A549 (cell line): Measurements from ENCODE around the gene PSG6. TPM values are rescaled to one million over a fixed set of nuclear protein-coding genes. Genes with fewer than 3 reads are reported as not detected.
"Not testable (repeated sequence)": the region's sequence is repeated elsewhere in the genome, so short reads cannot be mapped to it uniquely, and the experiment has no call there.

Experiments
- ATAC-seq, 2 experiments: fragments of 200-7000 bp in 1 of 2; fragments of >200 bp in 1 of 2; cut with Nextera tagmentation in 1 of 2; cut with Tn5 transposase in 1 of 2; 3 replicates each; pipeline versions ENCODE4 v1.8.0 to v1.9.1; 2018 to 2020; ENCODE audit warnings: mild to moderate bottlenecking in 1 of 2, moderate library complexity in 1 of 2
- CTCF ChIA-PET: fragments of 300-600 bp; sonication (Branson Sonifier 250); formaldehyde crosslinking; extraction: SDS; loops from one replicate; lab custom pipeline; 2021; ENCODE audit warnings: antibody characterized with exemption, inconsistent platforms; lab: Yijun Ruan, JAX
- POLR2A ChIA-PET: fragments of 350-600 bp; formaldehyde crosslinking; extraction: SDS; loops from one replicate; lab custom pipeline; 2021; ENCODE audit warnings: antibody characterized with exemption, inconsistent platforms; lab: Yijun Ruan, JAX
- DNase-seq, 2 experiments: peaks; one replicate each; pipeline versions ENCODE4 v3.0.0 to v3.0.0-alpha.2; 2011 to 2016; ENCODE audit warnings: low read depth in 1 of 2, low spot score in 1 of 2
- FAIRE-seq: peaks from 2 replicates; lab custom pipeline; 2011; peaks lifted over from hg19 to GRCh38; lab: Jason Lieb, UNC
- H3K27ac ChIP-seq, 2 experiments: fragments of >200 bp; sonication (Bioruptor Twin); formaldehyde crosslinking; 3 replicates each; pipeline ENCODE4 v1.5.1; 2016 to 2017
- H3K4me1 ChIP-seq: fragments of >200 bp; sonication (Bioruptor Twin); formaldehyde crosslinking; 3 replicates; pipeline ENCODE4 v1.6.1; 2016
- H3K4me2 ChIP-seq: fragments of >200 bp; sonication (Bioruptor Twin); formaldehyde crosslinking; 3 replicates; pipeline ENCODE4 v1.6.1; 2016
- H3K4me3 ChIP-seq: fragments of >200 bp; sonication (Bioruptor Twin); formaldehyde crosslinking; 3 replicates; pipeline ENCODE4 v1.5.1; 2016
- H3K9me3 ChIP-seq: fragments of >200 bp; sonication (Bioruptor Twin); formaldehyde crosslinking; 3 replicates; pipeline ENCODE4 v1.6.1; 2016
- CEBPB ChIP-seq, 2 experiments: fragments of >200 bp in 1 of 2; sonication (Bioruptor Twin) in 1 of 2; formaldehyde crosslinking in 1 of 2; IDR thresholded peaks; 2 replicates each; pipeline ENCODE4 v1.6.1; 2012 to 2016
- EP300 ChIP-seq, 2 experiments: fragments of >200 bp; sonication (Bioruptor Twin); formaldehyde crosslinking; IDR thresholded peaks; 2 replicates in 1 of 2; 3 replicates in 1 of 2; pipeline ENCODE4 v1.6.1; 2016 to 2017
- FOSL2 ChIP-seq, 2 experiments: fragments of 450-650 bp in 1 of 2; fragments of >200 bp in 1 of 2; sonication (Bioruptor Twin) in 1 of 2; formaldehyde crosslinking; IDR thresholded peaks; 2 replicates each; pipeline versions ENCODE4 v1.5.0 to v1.6.1; 2016 to 2020; ENCODE audit warnings: mild to moderate bottlenecking in 1 of 2, moderate library complexity in 1 of 2
- GATA3 ChIP-seq: IDR thresholded peaks from 2 replicates; pipeline ENCODE4 v1.6.1; 2012; ENCODE audit warnings: borderline replicate concordance
- HOXB5 ChIP-seq: fragments of 250-450 bp; sonication (Bioruptor Pico); IDR thresholded peaks from 2 replicates; pipeline ENCODE4 v1.5.0; 2020; ENCODE audit warnings: mild to moderate bottlenecking, moderate library complexity
- JUN ChIP-seq, 2 experiments: fragments of >200 bp; sonication (Bioruptor Twin); formaldehyde crosslinking; IDR thresholded peaks; 2 replicates in 1 of 2; 3 replicates in 1 of 2; pipeline ENCODE4 v1.6.1; 2016 to 2017
- JUNB ChIP-seq: fragments of >200 bp; sonication (Bioruptor Twin); formaldehyde crosslinking; IDR thresholded peaks from 2 replicates; pipeline ENCODE4 v1.6.1; 2016
- MAFK ChIP-seq: fragments of 450-650 bp; IDR thresholded peaks from 2 replicates; pipeline ENCODE4 v1.6.1; 2014; ENCODE audit not compliant: partially characterized antibody
- MYC ChIP-seq: IDR thresholded peaks from 2 replicates; pipeline ENCODE4 v1.6.1; 2012; ENCODE audit warnings: mild to moderate bottlenecking, inconsistent platforms, low read length, improper control_type of control experiment, borderline replicate concordance
- RAD21 ChIP-seq, 2 experiments: fragments of >200 bp in 1 of 2; sonication (Bioruptor Twin) in 1 of 2; formaldehyde crosslinking in 1 of 2; IDR thresholded peaks in 1 of 2; conservative IDR thresholded peaks in 1 of 2; 2 replicates in 1 of 2; 3 replicates in 1 of 2; pipeline ENCODE4 v1.6.1; 2012 to 2018; ENCODE audit warnings: inconsistent platforms in 1 of 2
- WGBS: methylation state at CpG from one replicate; pipeline ENCODE4 v1.1.6; 2017; ENCODE audit errors: missing lambda C conversion rate; 5-methylcytosine and 5-hydroxymethylcytosine counted together
- polyA plus RNA-seq, 4 experiments: library from polyadenylated mRNA; depleted of rRNA in 3 of 4; stranded (reverse); fragments of >200 nt; fragmentation: RNase III in 1 of 4; extraction: RNeasy Plus Mini Kit Qiagen cat#74134 plus additional on column Dnase treatment in 1 of 4; gene quantifications; 2 replicates in 3 of 4; 3 replicates in 1 of 4; pipeline ENCODE4 v1.2.3, GENCODE V29; 2011 to 2017
- TF ChIP-seq, protein P1 (sequence below): IDR thresholded peaks from 2 replicates; pipeline ENCODE4 v1.6.1; 2012
- TF ChIP-seq, protein P2 (sequence below): IDR thresholded peaks from 2 replicates; pipeline ENCODE4 v1.6.1; 2012

Gene PSG6
- polyA plus RNA-seq, 2 of the 4 experiments (the other 2 are of a cell fraction) = 0.05 TPM; not detected in 1

DNA sequence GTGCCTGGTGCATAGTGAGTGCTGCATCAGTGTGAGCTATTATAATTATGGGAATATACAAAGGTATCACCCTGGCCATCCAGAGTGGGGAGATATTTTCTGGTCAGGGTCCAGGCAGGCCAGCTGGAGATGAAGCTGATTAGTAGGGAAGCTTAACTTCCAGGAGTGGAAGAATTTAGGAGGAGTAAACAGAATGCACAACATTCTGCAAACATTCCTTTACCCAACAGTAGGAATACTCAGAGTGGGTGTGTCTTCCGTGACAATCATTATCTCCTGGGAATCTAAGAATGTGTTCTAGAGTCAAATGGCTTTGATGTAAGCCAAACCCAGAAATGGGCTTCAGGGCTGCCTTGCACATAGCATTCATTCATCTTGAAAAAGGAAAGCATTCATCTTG lies 19.0 kb downstream of the PSG6 start:
- POLR2A ChIA-PET; H3K4me3 ChIP-seq; ATAC-seq; FAIRE-seq; TF ChIP-seq FOSL2 (IDR thresholded peaks at IDR 0.05): not testable (repeated sequence)
- Histone ChIP-seq H3K4me2 (peak overlapping the region; percentile 53), H3K4me1 (peaks cover 36% of the 10 kb centered on the region), H3K27ac (peak overlapping the region; percentile 71 to 84), H3K9me3 (peaks cover 26% of the 10 kb centered on the region)
- DNase-seq = peak in 1 of 2 experiments; percentile 81
- WGBS = 0% methylated on average over 1 of the region's 1 CpG
- CTCF ChIA-PET = interaction anchor here (0.9 to 2.1 kb wide), 5 partner anchors 11 to 332 kb away, joined by 3 to 6 read pairs (median 4); no protein-coding TSS in a partner anchor
- TF ChIP-seq MYC (0 out of 2 replicates have a peak, but pooled peaks have one; percentile 33), JUN (IDR thresholded peaks at IDR 0.05) (peak; percentile 30 to 47; a peak in 1 of 5 replicates), CEBPB (IDR thresholded peaks at IDR 0.05) (peak in 1 of 2 experiments; percentile 76; a peak in 2 of 4 replicates), JUNB (0 out of 2 replicates have a peak, but pooled peaks have one; percentile 23), HOXB5 (CRISPR knock-in tag) (peak; percentile 61; the same call in 1 of the 2 replicates), GATA3 (peak; percentile 98), RAD21 (conservative IDR thresholded peaks at IDR 0.05 in 1 of 2, IDR thresholded peaks at IDR 0.05 in 1 of 2) (peak; percentile 5 to 35; a peak in 2 of 5 replicates), EP300 (IDR thresholded peaks at IDR 0.05) (peak; percentile 68 to 81; a peak in 4 of 5 replicates), FOSL2 (CRISPR knock-in tag; IDR thresholded peaks at IDR 0.05) (peak; percentile 77)
- TF ChIP-seq, protein P1, sequence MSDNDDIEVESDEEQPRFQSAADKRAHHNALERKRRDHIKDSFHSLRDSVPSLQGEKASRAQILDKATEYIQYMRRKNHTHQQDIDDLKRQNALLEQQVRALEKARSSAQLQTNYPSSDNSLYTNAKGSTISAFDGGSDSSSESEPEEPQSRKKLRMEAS = 0 out of 2 replicates have a peak, but pooled peaks have one; percentile 37
- TF ChIP-seq, protein P2, sequence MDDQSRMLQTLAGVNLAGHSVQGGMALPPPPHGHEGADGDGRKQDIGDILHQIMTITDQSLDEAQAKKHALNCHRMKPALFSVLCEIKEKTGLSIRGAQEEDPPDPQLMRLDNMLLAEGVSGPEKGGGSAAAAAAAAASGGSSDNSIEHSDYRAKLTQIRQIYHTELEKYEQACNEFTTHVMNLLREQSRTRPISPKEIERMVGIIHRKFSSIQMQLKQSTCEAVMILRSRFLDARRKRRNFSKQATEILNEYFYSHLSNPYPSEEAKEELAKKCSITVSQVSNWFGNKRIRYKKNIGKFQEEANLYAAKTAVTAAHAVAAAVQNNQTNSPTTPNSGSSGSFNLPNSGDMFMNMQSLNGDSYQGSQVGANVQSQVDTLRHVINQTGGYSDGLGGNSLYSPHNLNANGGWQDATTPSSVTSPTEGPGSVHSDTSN = peak; percentile 64; the same call in 1 of the 2 replicates

DNA sequence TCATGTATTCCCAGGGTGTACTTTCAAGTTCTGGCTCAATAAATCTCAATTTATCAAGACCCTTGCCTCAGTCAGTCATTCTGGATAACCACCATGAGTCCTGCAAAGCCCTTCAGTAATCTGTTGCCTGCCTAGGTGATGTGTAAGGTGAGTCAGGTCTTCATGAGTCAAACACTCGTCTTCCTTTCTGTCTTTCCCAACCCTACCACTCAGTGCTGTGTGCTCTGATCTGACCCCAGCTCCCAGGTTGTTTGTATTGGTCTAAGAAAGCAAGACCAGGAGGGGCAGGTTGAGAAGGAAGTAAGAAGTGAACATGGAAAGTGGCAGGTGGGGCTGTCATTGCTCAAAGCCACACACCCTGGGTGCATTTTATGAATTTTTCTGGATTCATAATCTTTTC lies 20.0 kb downstream of the PSG6 start:
- peak; percentile 94 for FAIRE-seq
- CTCF ChIA-PET = interaction anchor here (0.9 to 2.1 kb wide), 3 partner anchors 10 to 331 kb away, joined by 3 to 5 read pairs (median 4); no protein-coding TSS in a partner anchor
- H3K4me3 ChIP-seq, POLR2A ChIA-PET: not testable (repeated sequence)
- 0 out of 2 replicates have a peak, but pooled peaks have one; percentile 26 for TF ChIP-seq JUNB
- TF ChIP-seq, protein P1 = 0 out of 2 replicates have a peak, but pooled peaks have one; percentile 41
- TF ChIP-seq CEBPB (IDR thresholded peaks at IDR 0.05) = peak; percentile 25 to 60; a peak in 3 of 4 replicates
- peak in 1 of 2 experiments; percentile 48; a peak in 1 of 5 replicates for TF ChIP-seq EP300 (IDR thresholded peaks at IDR 0.05)
- peak; percentile 39 for TF ChIP-seq FOSL2 (IDR thresholded peaks at IDR 0.05)
- peak; percentile 86 for TF ChIP-seq FOSL2 (CRISPR knock-in tag; IDR thresholded peaks at IDR 0.05)
- Histone ChIP-seq H3K4me2 (peak overlapping the region; percentile 53), H3K4me1 (peaks cover 36% of the 10 kb centered on the region), H3K9me3 (peaks cover 32% of the 10 kb centered on the region; the same call in 2 of the 3 replicates), H3K27ac (peak overlapping the region; percentile 68 to 84)
- peak in 1 of 2 experiments; percentile 79; a peak in 3 of 6 replicates for ATAC-seq
- 3% methylated on average over 1 of the region's 1 CpG for WGBS
- DNase-seq = peak; percentile 38 to 79

DNA sequence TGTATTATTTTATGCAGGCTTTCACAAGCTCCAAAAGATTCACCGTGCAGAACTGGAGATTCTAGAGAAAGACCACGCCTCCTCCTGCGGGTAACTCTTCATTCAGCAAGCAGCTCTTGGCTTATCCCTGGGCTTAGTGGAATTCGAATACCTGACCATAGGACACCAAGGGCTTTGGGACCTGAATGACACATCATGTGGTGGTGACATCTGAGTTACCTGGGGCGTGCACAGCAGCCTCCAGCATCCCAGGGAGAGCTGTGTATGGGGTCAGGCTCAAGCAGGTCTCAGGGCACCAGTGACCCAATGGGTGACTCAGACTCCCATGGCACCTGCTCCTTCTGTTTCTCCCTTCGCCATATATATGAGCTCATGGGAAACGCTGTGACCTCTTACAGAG lies 27.2 kb downstream of the PSG6 start:
- WGBS = 88% methylated on average over 7 of the region's 7 CpGs
- H3K4me1 ChIP-seq, H3K27ac ChIP-seq, H3K4me2 ChIP-seq, FAIRE-seq, DNase-seq, H3K4me3 ChIP-seq, POLR2A ChIA-PET, ATAC-seq: not testable (repeated sequence)
- CTCF ChIA-PET = interaction anchor here (1.3 kb wide), 1 partner anchor 197 kb away, joined by 10 read pairs; no protein-coding TSS in a partner anchor
- peaks cover 59% of the 10 kb centered on the region for H3K9me3 ChIP-seq

DNA sequence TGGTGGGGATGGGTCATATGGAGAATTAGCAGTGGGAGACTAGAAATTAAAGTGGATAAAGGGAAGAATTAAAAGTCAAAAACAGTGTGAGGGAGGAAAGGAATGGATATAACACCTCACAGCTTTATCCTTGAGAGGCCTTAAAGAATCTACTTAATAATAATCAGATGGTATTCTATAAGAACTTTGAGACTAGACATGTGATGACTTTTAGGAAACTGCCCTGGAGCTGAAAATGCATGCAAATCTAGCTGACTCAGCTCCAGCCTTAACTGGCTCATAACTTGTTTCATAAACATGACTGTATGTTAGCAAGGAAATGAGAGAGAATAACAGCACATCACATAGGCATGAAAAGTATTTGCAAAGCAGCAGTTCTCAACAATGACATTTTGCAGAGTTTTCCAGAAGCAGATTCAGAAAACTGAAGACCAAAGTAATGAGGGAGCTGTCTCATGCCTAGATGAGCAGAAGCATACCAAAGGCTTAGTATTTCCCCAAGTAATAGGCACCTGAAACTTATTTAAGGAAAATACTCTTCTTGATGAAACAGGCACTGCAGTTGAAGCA lies 29.7 kb downstream of the PSG6 start:
- peak overlapping the region in 1 of 2 experiments; percentile 40; a peak in 2 of 6 replicates for H3K27ac ChIP-seq
- DNase-seq, POLR2A ChIA-PET, ATAC-seq, H3K4me3 ChIP-seq, H3K4me1 ChIP-seq, H3K4me2 ChIP-seq: not testable (repeated sequence)
- CTCF ChIA-PET = interaction anchor here (0.9 to 6.1 kb wide), 3 partner anchors 10 to 94 kb away, joined by 3 to 94 read pairs (median 5); no protein-coding TSS in a partner anchor
- peaks cover 50% of the 10 kb centered on the region for H3K9me3 ChIP-seq
- peak; percentile 78 for TF ChIP-seq MAFK
- peak; percentile 98 for FAIRE-seq

DNA sequence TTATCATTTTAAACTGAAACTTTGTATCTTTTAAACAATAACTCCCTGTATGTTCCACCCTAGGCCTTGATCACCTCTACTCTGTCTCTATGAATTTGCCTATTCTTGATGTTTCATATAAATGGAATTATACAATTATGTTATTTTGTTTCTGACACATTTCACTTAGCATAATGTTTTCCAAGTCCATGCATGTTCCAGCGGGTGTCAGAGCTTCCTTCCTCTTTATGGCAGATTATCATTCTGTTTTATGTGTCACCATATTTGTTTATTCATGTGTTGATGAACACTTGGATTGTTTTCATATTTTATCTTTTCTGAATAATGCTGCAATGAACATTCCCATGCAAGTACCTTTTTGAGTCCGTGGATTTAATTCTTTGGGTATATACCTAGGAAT lies 35.0 kb downstream of the PSG6 start:
- H3K4me2 ChIP-seq, DNase-seq, H3K27ac ChIP-seq, H3K4me3 ChIP-seq, ATAC-seq, H3K4me1 ChIP-seq, POLR2A ChIA-PET, FAIRE-seq: not testable (repeated sequence)
- WGBS = 95% methylated on average over 2 of the region's 2 CpGs
- H3K9me3 ChIP-seq = peaks cover 36% of the 10 kb centered on the region; the same call in 2 of the 3 replicates
- CTCF ChIA-PET = interaction anchor here (1.1 to 6.1 kb wide), 6 partner anchors 30 to 189 kb away, joined by 3 to 94 read pairs (median 4); no protein-coding TSS in a partner anchor

DNA sequence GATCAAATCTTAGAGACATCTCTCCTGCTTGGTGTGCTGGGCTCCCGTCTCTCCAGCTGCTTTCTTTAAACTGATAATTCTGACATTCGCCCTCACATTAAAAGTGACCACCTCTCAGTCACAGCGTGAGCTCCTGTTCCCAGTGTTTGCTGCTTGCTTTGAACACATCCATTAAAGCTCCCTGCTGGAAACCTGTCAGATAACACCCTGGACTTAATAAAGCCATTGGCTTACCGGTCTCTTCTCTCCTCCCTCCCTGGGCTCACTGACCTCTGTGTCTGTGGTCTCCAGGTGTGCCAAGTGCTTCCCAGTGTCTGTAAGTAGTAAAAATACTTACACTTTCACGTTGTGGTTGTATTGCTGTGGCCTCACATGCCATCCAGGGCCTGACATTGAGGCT lies 35.7 kb downstream of the PSG6 start:
- H3K4me3 ChIP-seq, FAIRE-seq, H3K4me2 ChIP-seq, ATAC-seq, H3K4me1 ChIP-seq, POLR2A ChIA-PET, DNase-seq: not testable (repeated sequence)
- 87% methylated on average over 5 of the region's 5 CpGs for WGBS
- peaks cover 29% of the 10 kb centered on the region; the same call in 2 of the 3 replicates for H3K9me3 ChIP-seq
- H3K27ac ChIP-seq = peak overlapping the region; percentile 13 to 67; a peak in 3 of 6 replicates
- CTCF ChIA-PET = interaction anchor here (1.6 to 6.1 kb wide), 4 partner anchors 30 to 188 kb away, joined by 3 to 94 read pairs (median 4); no protein-coding TSS in a partner anchor
